Epithelial cell of prostate (primary cell): Measurements from ENCODE around the gene TP53I3.
A peak's percentile ranks its signal among the peaks of the same experiment; 100 is the strongest.
"Not testable (repeated sequence)": the region's sequence is repeated elsewhere in the genome, so short reads cannot be mapped to it uniquely, and the experiment has no call there.

Source experiments
- DNase-seq: peaks from one replicate; pipeline ENCODE4 v3.0.0-alpha.2; 2011; ENCODE audit warnings: low read depth, low spot score
- H3K27ac ChIP-seq: fragments of 450-650 bp; 2 replicates; pipeline ENCODE4 v1.5.1; 2017; ENCODE audit warnings: mild to moderate bottlenecking

TP53I3 gene

GRCh38 chr2:24101992-24102391 is 17.4 kb upstream of the TP53I3 start:
- H3K27ac ChIP-seq, result no peak overlapping the region
- no peak for DNase-seq

GRCh38 chr2:24100732-24101131 is 16.1 kb upstream of the TP53I3 start:
- not testable (repeated sequence) for H3K27ac ChIP-seq, DNase-seq

GRCh38 chr2:24095171-24095677 is 10.6 kb upstream of the TP53I3 start:
- not testable (repeated sequence) for H3K27ac ChIP-seq, DNase-seq

- DNase-seq, H3K27ac ChIP-seq: not testable (repeated sequence)
Measured at GRCh38 chr2:24093270-24093669, 8.6 kb upstream of the TP53I3 start.

- no peak overlapping the region for H3K27ac ChIP-seq
- DNase-seq, result no peak
Measured at GRCh38 chr2:24088821-24089359, 4.3 kb upstream of the TP53I3 start.

- no peak for DNase-seq
Measured at GRCh38 chr2:24087032-24087431, 2.4 kb upstream of the TP53I3 start.

GRCh38 chr2:24086241-24086640 is 1.6 kb upstream of the TP53I3 start:
- H3K27ac ChIP-seq, result no peak overlapping the region
- no peak for DNase-seq

More at GRCh38 chr2:24087032-24087431, 2.4 kb upstream of the TP53I3 start:
- no peak overlapping the region for H3K27ac ChIP-seq

GRCh38 chr2:24085200-24085489 is 511 bp upstream of the TP53I3 start:
- peak overlapping the region; percentile 98 for H3K27ac ChIP-seq
- no peak for DNase-seq

- DNase-seq, result peak; percentile 73
- peak overlapping the region; percentile 98 for H3K27ac ChIP-seq
Measured at GRCh38 chr2:24083567-24084385, 858 bp downstream of the TP53I3 start.

GRCh38 chr2:24082787-24083566 is 1.7 kb downstream of the TP53I3 start:
- no peak for DNase-seq
- H3K27ac ChIP-seq, result peak overlapping the region; percentile 98

GRCh38 chr2:24080701-24081100 is 3.9 kb downstream of the TP53I3 start:
- DNase-seq, result no peak
- peak overlapping the region; percentile 98 for H3K27ac ChIP-seq

GRCh38 chr2:24077879-24078278 is 6.8 kb downstream of the TP53I3 start:
- H3K27ac ChIP-seq, result peak overlapping the region; percentile 97
- no peak for DNase-seq

- DNase-seq, result no peak
- peak overlapping the region; percentile 97 for H3K27ac ChIP-seq
Measured at GRCh38 chr2:24077535-24077877, 7.1 kb downstream of the TP53I3 start.

- DNase-seq, result no peak
Measured at GRCh38 chr2:24076849-24077534, 7.6 kb downstream of the TP53I3 start.

GRCh38 chr2:24075915-24076848 is 8.5 kb downstream of the TP53I3 start, which contains the start of gene SF3B6:
SF3B6 (minus strand) TSS chr2:24076326; CDS start chr2:24076229, 97 bp downstream.
- DNase-seq, result peak; percentile 96
- peak within 1 kb of the TSS; percentile 97 for H3K27ac ChIP-seq

More at GRCh38 chr2:24076849-24077534, 7.6 kb downstream of the TP53I3 start:
- H3K27ac ChIP-seq, result peak overlapping the region; percentile 97

GRCh38 chr2:24075259-24075658 is 9.4 kb downstream of the TP53I3 start:
- H3K27ac ChIP-seq, result peak overlapping the region; percentile 97
- DNase-seq, result no peak

- DNase-seq, result no peak
Measured at GRCh38 chr2:24073816-24074215, 10.8 kb downstream of the TP53I3 start.

GRCh38 chr2:24072259-24072658 is 12.4 kb downstream of the TP53I3 start:
- DNase-seq, result no peak

More at GRCh38 chr2:24073816-24074215, 10.8 kb downstream of the TP53I3 start:
- H3K27ac ChIP-seq, result no peak overlapping the region

GRCh38 chr2:24065341-24065740 is 19.3 kb downstream of the TP53I3 start:
- H3K27ac ChIP-seq, result no peak overlapping the region
- no peak for DNase-seq

More at GRCh38 chr2:24072259-24072658, 12.4 kb downstream of the TP53I3 start:
- H3K27ac ChIP-seq, result no peak overlapping the region
